Endodermal cell (in vitro differentiated cells): ENCODE measurements around the gene DLX6. TPM values are rescaled to one million over a fixed set of nuclear protein-coding genes. Genes with fewer than 3 reads are reported as not detected.

Source experiments
- DNase-seq: peaks from one replicate; pipeline ENCODE4 v3.0.0-alpha.2; 2017
- H3K27ac ChIP-seq: 2 replicates; pipeline ENCODE4 v1.5.1; 2013; ENCODE audit warnings: mild to moderate bottlenecking, low read depth, low read length, moderate library complexity
- H3K27me3 ChIP-seq: 2 replicates; pipeline ENCODE4 v1.6.1; 2013; ENCODE audit warnings: mild to moderate bottlenecking, low read length, moderate library complexity; ENCODE audit not compliant: insufficient read depth, control insufficient read depth, poor library complexity, severe bottlenecking
- H3K36me3 ChIP-seq: 2 replicates; pipeline ENCODE4 v1.7.0; 2013; ENCODE audit warnings: mild to moderate bottlenecking, low read length, moderate library complexity; ENCODE audit not compliant: control insufficient read depth, insufficient read depth
- H3K4me1 ChIP-seq: one replicate; pipeline ENCODE4 v1.7.0; 2013; ENCODE audit warnings: low read length; ENCODE audit not compliant: control insufficient read depth, insufficient read depth
- H3K4me3 ChIP-seq: 2 replicates; pipeline ENCODE4 v1.5.1; 2013; ENCODE audit warnings: mild to moderate bottlenecking, low read length, moderate library complexity
- H3K9ac ChIP-seq: 2 replicates; pipeline ENCODE4 v1.6.1; 2013; ENCODE audit warnings: mild to moderate bottlenecking, low read length, moderate library complexity; ENCODE audit not compliant: poor library complexity, severe bottlenecking; ENCODE audit errors: extremely low read depth
- H3K9me3 ChIP-seq: 2 replicates; pipeline ENCODE4 v1.6.1; 2013; ENCODE audit warnings: mild to moderate bottlenecking, low read length, moderate library complexity; ENCODE audit not compliant: control insufficient read depth
- H3K27ac Mint-ChIP-seq: 2 replicates; pipeline ENCODE4 v1.8.0; 2020; ENCODE audit warnings: mixed read lengths
- H3K27me3 Mint-ChIP-seq: 2 replicates; pipeline ENCODE4 v1.8.0; 2021; ENCODE audit warnings: mild to moderate bottlenecking, mixed read lengths; ENCODE audit not compliant: insufficient read depth
- H3K36me3 Mint-ChIP-seq: 2 replicates; pipeline ENCODE4 v1.8.0; 2020; ENCODE audit warnings: low read depth, mixed read lengths
- H3K4me1 Mint-ChIP-seq: 2 replicates; pipeline ENCODE4 v1.8.0; 2020; ENCODE audit warnings: mixed read lengths
- H3K4me3 Mint-ChIP-seq: 2 replicates; pipeline ENCODE4 v1.8.0; 2020; ENCODE audit warnings: mild to moderate bottlenecking, moderate library complexity, mixed read lengths
- H3K9me3 Mint-ChIP-seq: 2 replicates; pipeline ENCODE4 v1.8.0; 2020; ENCODE audit warnings: mild to moderate bottlenecking, mixed read lengths
- WGBS, 2 experiments: methylation state at CpG; one replicate each; pipeline versions ENCODE4 v1.1.5 to v1.1.7; 2013; ENCODE audit warnings: missing lambda C conversion rate in 2 of 2, mixed read lengths in 1 of 2; ENCODE audit not compliant: insufficient coverage in 1 of 2, insufficient read length in 1 of 2; 5-methylcytosine and 5-hydroxymethylcytosine counted together
- total RNA-seq, 2 donors: library from RNA; stranded (reverse); fragmentation: NEBNext Ultra II Directional in 1 of 2; extraction: Animal tissue kit (Norgen Biotek cat#: 25700) in 1 of 2; gene quantifications; 2 replicates in 1 of 2; 3 replicates in 1 of 2; pipeline ENCODE4 v1.2.1, GENCODE V29; 2021
- TF ChIP-seq, protein P1 (sequence below): fragments of 200-600 bp; sonication (generic); conservative IDR thresholded peaks from 2 replicates; pipeline ENCODE4 v1.5.0; 2021; ENCODE audit warnings: antibody characterized with exemption, mild to moderate bottlenecking

DLX6 gene
- total RNA-seq, 2 donors from 2014 or later = not detected

DNA sequence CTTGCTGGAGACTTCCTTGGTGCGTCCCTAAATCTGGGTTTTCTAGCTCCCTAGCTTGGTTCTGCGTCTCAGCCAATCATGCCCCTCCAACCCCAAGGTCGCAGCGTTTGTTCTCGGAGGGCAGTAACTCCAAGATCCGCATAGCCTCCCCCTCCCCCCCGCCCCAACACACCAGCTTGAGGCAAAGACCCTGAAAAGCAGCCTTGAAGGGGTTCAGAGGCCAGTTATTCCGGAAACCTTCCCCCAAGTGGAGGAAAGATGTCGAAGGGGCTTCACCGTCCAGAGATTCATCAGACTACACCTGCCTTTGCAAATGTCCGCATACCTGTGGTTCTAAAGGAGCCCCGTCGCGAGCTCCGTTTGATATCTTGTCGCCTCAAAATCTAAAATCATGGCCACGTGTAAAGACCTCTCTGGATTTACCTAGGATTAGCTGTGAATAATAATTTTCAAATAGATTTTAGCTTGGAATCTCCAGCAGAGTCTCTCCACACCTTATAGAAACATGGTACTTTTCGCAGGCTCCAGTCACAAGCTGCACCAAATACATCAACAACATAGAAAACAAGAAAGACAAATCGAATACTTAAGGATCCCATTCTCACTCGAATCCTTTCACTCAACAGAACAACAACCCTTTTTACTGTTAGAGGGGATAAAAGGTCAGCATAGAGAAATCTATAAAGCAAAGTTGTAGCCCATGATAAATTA lies 7.9 kb downstream of the DLX6 start:
- H3K27me3 ChIP-seq = peaks cover 100% of the 10 kb centered on the region
- H3K9me3 ChIP-seq = no peaks in the 10 kb centered on the region
- peaks cover 3% of the 10 kb centered on the region for H3K4me1 ChIP-seq
- no peak overlapping the region for H3K27ac Mint-ChIP-seq
- WGBS, 2 experiments = 0 to 6% methylated on average over 10 to 19 of the region's 20 CpGs
- TF ChIP-seq, protein P1, sequence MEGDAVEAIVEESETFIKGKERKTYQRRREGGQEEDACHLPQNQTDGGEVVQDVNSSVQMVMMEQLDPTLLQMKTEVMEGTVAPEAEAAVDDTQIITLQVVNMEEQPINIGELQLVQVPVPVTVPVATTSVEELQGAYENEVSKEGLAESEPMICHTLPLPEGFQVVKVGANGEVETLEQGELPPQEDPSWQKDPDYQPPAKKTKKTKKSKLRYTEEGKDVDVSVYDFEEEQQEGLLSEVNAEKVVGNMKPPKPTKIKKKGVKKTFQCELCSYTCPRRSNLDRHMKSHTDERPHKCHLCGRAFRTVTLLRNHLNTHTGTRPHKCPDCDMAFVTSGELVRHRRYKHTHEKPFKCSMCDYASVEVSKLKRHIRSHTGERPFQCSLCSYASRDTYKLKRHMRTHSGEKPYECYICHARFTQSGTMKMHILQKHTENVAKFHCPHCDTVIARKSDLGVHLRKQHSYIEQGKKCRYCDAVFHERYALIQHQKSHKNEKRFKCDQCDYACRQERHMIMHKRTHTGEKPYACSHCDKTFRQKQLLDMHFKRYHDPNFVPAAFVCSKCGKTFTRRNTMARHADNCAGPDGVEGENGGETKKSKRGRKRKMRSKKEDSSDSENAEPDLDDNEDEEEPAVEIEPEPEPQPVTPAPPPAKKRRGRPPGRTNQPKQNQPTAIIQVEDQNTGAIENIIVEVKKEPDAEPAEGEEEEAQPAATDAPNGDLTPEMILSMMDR = no peak
- no peak overlapping the region for H3K27ac ChIP-seq
- H3K36me3 ChIP-seq = no peaks in the 10 kb centered on the region
- no peak overlapping the region for H3K9ac ChIP-seq
- no peak overlapping the region for H3K4me3 ChIP-seq
- peaks cover 23% of the 10 kb centered on the region for H3K4me1 Mint-ChIP-seq
- no peaks in the 10 kb centered on the region for H3K9me3 Mint-ChIP-seq
- peak; percentile 70 for DNase-seq
- no peaks in the 10 kb centered on the region for H3K36me3 Mint-ChIP-seq
- no peak overlapping the region for H3K4me3 Mint-ChIP-seq
- H3K27me3 Mint-ChIP-seq = peaks cover 100% of the 10 kb centered on the region

DNA sequence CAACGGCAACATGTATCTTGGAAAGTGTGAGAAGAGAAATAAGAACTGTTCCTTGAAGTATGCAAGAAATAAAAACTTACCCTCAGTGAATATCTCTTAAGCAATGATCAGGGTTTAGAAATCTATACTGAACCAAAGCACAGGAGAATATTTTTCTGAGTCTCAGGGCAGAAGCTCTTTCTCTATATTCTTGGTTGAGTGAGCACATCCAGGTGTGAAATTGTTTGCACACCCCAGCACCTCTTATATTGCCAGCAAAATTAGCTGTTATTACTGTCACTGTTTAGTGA lies 8.4 kb downstream of the DLX6 start:
- Mint-ChIP-seq H3K9me3 (no peaks in the 10 kb centered on the region), H3K27ac (no peak overlapping the region), H3K4me3 (no peak overlapping the region), H3K27me3 (peaks cover 100% of the 10 kb centered on the region), H3K4me1 (peaks cover 23% of the 10 kb centered on the region), H3K36me3 (no peaks in the 10 kb centered on the region)
- Histone ChIP-seq H3K36me3 (no peaks in the 10 kb centered on the region), H3K4me1 (peaks cover 3% of the 10 kb centered on the region), H3K9me3 (no peaks in the 10 kb centered on the region), H3K27ac (no peak overlapping the region), H3K4me3 (no peak overlapping the region), H3K27me3 (peaks cover 100% of the 10 kb centered on the region), H3K9ac (no peak overlapping the region)
- TF ChIP-seq, protein P1 = no peak
- WGBS, 2 experiments = 33 to 57% methylated on average over 1 of the region's 1 CpG
- DNase-seq = no peak

DNA sequence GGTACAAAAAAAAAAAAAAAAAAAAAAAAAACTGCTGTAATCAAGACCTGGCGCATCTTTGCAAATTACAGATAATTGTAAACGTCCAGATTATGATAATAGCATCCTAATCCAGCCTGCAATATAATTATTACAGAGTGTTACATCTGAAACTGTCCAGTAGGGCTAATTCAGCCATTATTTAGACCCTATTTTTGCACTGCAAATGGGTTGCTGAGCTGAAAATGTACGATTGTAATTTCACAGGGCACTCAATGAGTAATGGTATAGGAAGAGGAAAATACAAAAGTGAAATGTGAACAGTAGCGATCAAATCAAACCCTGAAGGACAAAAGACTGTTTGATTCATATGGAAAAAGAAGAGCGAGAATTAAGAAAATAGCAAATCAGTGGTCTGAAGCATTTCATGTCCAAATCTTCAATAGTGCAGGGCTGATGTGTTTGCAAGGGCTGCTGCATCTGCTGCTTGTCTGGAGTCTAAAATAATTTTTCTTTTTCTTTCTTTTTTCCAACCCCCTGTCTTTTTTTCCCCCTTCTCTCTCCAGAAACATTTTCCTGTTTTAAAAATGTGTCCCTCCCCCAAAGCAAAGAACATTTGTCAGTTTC lies 8.9 kb downstream of the DLX6 start:
- TF ChIP-seq, protein P1 = no peak
- peaks cover 100% of the 10 kb centered on the region for H3K27me3 Mint-ChIP-seq
- H3K4me1 Mint-ChIP-seq = peaks cover 23% of the 10 kb centered on the region
- DNase-seq = no peak
- H3K9me3 Mint-ChIP-seq = no peaks in the 10 kb centered on the region
- no peaks in the 10 kb centered on the region for H3K36me3 Mint-ChIP-seq
- no peak overlapping the region for H3K27ac Mint-ChIP-seq
- Histone ChIP-seq H3K9ac (no peak overlapping the region), H3K4me1 (peaks cover 3% of the 10 kb centered on the region), H3K4me3 (no peak overlapping the region), H3K36me3 (no peaks in the 10 kb centered on the region), H3K27ac (no peak overlapping the region), H3K27me3 (peaks cover 100% of the 10 kb centered on the region), H3K9me3 (no peaks in the 10 kb centered on the region)
- no peak overlapping the region for H3K4me3 Mint-ChIP-seq
- 25 to 34% methylated on average over 2 to 5 of the region's 5 CpGs for WGBS, 2 experiments
